Ecto neural progenitor cell (in vitro differentiated cells): ENCODE measurements around the gene FAM216A.
"Not testable (repeated sequence)": the region's sequence is repeated elsewhere in the genome, so short reads cannot be mapped to it uniquely, and the experiment has no call there.

Source experiments
- DNase-seq: peaks from one replicate; pipeline ENCODE4 v3.0.0-alpha.2; 2018; ENCODE audit warnings: low spot score

FAM216A gene

GRCh38 chr12:110501399-110501751 is 32.7 kb downstream of the FAM216A start:
- DNase-seq: no peak

- peak; percentile 99 for DNase-seq
These were observed 33.4 kb downstream of the FAM216A start, which contains the start of the genes RAD9B and VPS29 for GRCh38 chr12:110501752-110502738. Gene RAD9B, plus strand, starts transcription at chr12:110502331. Its CDS starts 7 bp downstream, at chr12:110502338. Gene VPS29, minus strand, starts transcription at chr12:110502111. Its CDS starts 60 bp downstream, at chr12:110502051.

- no peak for DNase-seq
These were observed 34.8 kb downstream of the FAM216A start for GRCh38 chr12:110503432-110503831.

GRCh38 chr12:110505332-110505731 is 36.7 kb downstream of the FAM216A start:
- DNase-seq: no peak

- DNase-seq: no peak
These were observed 39.5 kb downstream of the FAM216A start for GRCh38 chr12:110508071-110508586.

- DNase-seq: no peak
These were observed 45.2 kb downstream of the FAM216A start for GRCh38 chr12:110513842-110514241.

- DNase-seq: no peak
These were observed 45.7 kb downstream of the FAM216A start for GRCh38 chr12:110514363-110514762.

- no peak for DNase-seq
These were observed 48.4 kb downstream of the FAM216A start for GRCh38 chr12:110516995-110517394.

GRCh38 chr12:110518014-110518413 is 49.4 kb downstream of the FAM216A start:
- DNase-seq: not testable (repeated sequence)

- DNase-seq: not testable (repeated sequence)
These were observed 52.4 kb downstream of the FAM216A start for GRCh38 chr12:110520876-110521712.

- no peak for DNase-seq
These were observed 59.7 kb downstream of the FAM216A start for GRCh38 chr12:110528277-110528839.

GRCh38 chr12:110530511-110530910 is 61.9 kb downstream of the FAM216A start:
- no peak for DNase-seq

GRCh38 chr12:110531741-110532333 is 63.2 kb downstream of the FAM216A start:
- no peak for DNase-seq

GRCh38 chr12:110532644-110533043 is 64.0 kb downstream of the FAM216A start:
- DNase-seq: no peak

GRCh38 chr12:110533607-110534006 is 65.0 kb downstream of the FAM216A start:
- no peak for DNase-seq

- no peak for DNase-seq
These were observed 66.2 kb downstream of the FAM216A start for GRCh38 chr12:110534811-110535210.

GRCh38 chr12:110536834-110537604 is 68.4 kb downstream of the FAM216A start:
- no peak for DNase-seq

GRCh38 chr12:110537605-110538409 is 69.2 kb downstream of the FAM216A start:
- DNase-seq: no peak

GRCh38 chr12:110538869-110539622 is 70.4 kb downstream of the FAM216A start:
- no peak for DNase-seq
